Panc1 (cell line): Measurements from ENCODE around the gene SCUBE3. TPM values are rescaled to one million over a fixed set of nuclear protein-coding genes. Genes with fewer than 3 reads are reported as not detected.

Source experiments
- ATAC-seq: fragments of 200-7000 bp; cut with Tn5 transposase; 2 replicates; pipeline ENCODE4 v1.9.1; 2020; ENCODE audit warnings: mild to moderate bottlenecking, moderate library complexity
- BruUV-seq: library from RNA; stranded (reverse); fragments of 400-500 nt; replicated peaks from 2 replicates; lab custom pipeline; 2021; lab: Mats Ljungman, UMichigan
- CTCF ChIA-PET: fragments of 300-600 bp; sonication (Branson Sonifier 250); formaldehyde crosslinking; loops from one replicate; lab custom pipeline; 2022; ENCODE audit warnings: antibody characterized with exemption; lab: Charles Lee
- POLR2A ChIA-PET: fragments of 300-600 bp; sonication (Branson Sonifier 250); formaldehyde crosslinking; loops from one replicate; lab custom pipeline; 2022; ENCODE audit warnings: antibody characterized with exemption; lab: Charles Lee
- DNase-seq: peaks from one replicate; pipeline ENCODE4 v3.0.0-alpha.2; 2010; ENCODE audit warnings: low read depth, low spot score
- H3K27ac ChIP-seq: 2 replicates; pipeline ENCODE4 v1.5.1; 2011; ENCODE audit warnings: mild to moderate bottlenecking, low read length, inconsistent platforms
- H3K27me3 ChIP-seq: fragments of 200-500 bp; sonication (Bioruptor generic); 2 replicates; pipeline ENCODE4 v1.6.0; 2014; ENCODE audit warnings: low read length, inconsistent platforms; ENCODE audit not compliant: control insufficient read depth, insufficient read depth
- H3K36me3 ChIP-seq: fragments of 200-500 bp; sonication (Bioruptor generic); 2 replicates; pipeline ENCODE4 v1.5.1; 2014; ENCODE audit warnings: inconsistent platforms, mild to moderate bottlenecking, low read length, moderate library complexity; ENCODE audit not compliant: control insufficient read depth, insufficient read depth
- H3K4me1 ChIP-seq: 2 replicates; pipeline ENCODE4 v1.5.1; 2011; ENCODE audit warnings: inconsistent platforms, mild to moderate bottlenecking, low read length, moderate library complexity; ENCODE audit not compliant: control insufficient read depth, insufficient read depth
- H3K4me3 ChIP-seq, 2 experiments: 2 replicates each; pipeline ENCODE4 v1.5.1; 2011 to 2012; ENCODE audit warnings: low read depth in 2 of 2, low read length in 2 of 2, mild to moderate bottlenecking in 2 of 2, inconsistent platforms in 1 of 2, moderate library complexity in 1 of 2
- H3K9me3 ChIP-seq: fragments of 200-500 bp; sonication (Bioruptor generic); 2 replicates; pipeline ENCODE4 v1.5.1; 2014; ENCODE audit warnings: low read depth, mild to moderate bottlenecking, inconsistent platforms, low read length, moderate library complexity; ENCODE audit not compliant: control insufficient read depth, insufficient read depth
- POLR2AphosphoS5 ChIP-seq: IDR thresholded peaks from 2 replicates; pipeline ENCODE4 v1.6.1; 2012; ENCODE audit warnings: mild to moderate bottlenecking, low read depth, low read length, moderate library complexity
- SIN3A ChIP-seq: IDR thresholded peaks from 2 replicates; pipeline ENCODE4 v1.6.1; 2012; ENCODE audit warnings: low read depth, mild to moderate bottlenecking, low read length, moderate library complexity, borderline replicate concordance; ENCODE audit not compliant: insufficient read depth
- TCF7L2 ChIP-seq: IDR thresholded peaks from 2 replicates; pipeline ENCODE4 v1.6.1; 2011; ENCODE audit warnings: mild to moderate bottlenecking, low read depth, low read length, inconsistent platforms
- in situ Hi-C: cut with HindIII; loops from 2 replicates; pipeline ENCODE4 v1.10.0; 2016; ENCODE audit warnings: low sequenced_read_pairs, low pct_unique_long_range_greater_than_20kb
- intact Hi-C: fragments of 100-400 bp; cut with micrococcal nuclease; formaldehyde crosslinking; loops from one replicate; pipeline ENCODE4 v1.10.0; 2022; ENCODE audit not compliant: unreplicated experiment
- total RNA-seq: library from RNA; stranded (reverse); gene quantifications from one replicate; pipeline ENCODE4 v1.2.1, GENCODE V29; 2021; ENCODE audit not compliant: unreplicated experiment
- TF ChIP-seq, protein P1 (sequence below): fragments of 450-650 bp; IDR thresholded peaks from 2 replicates; pipeline ENCODE4 v1.5.1; 2017; ENCODE audit warnings: mild to moderate bottlenecking
- TF ChIP-seq, protein P2 (sequence below), 2 experiments: IDR thresholded peaks; 2 replicates each; pipeline ENCODE4 v1.6.1; 2011 to 2012; ENCODE audit warnings: low read depth in 2 of 2, control low read depth in 1 of 2, low read length in 1 of 2, mild to moderate bottlenecking in 1 of 2, moderate library complexity in 1 of 2; ENCODE audit not compliant: insufficient read depth in 1 of 2

Gene SCUBE3
- total RNA-seq, 1 experiment from 2014 or later = 1.6 TPM

DNA sequence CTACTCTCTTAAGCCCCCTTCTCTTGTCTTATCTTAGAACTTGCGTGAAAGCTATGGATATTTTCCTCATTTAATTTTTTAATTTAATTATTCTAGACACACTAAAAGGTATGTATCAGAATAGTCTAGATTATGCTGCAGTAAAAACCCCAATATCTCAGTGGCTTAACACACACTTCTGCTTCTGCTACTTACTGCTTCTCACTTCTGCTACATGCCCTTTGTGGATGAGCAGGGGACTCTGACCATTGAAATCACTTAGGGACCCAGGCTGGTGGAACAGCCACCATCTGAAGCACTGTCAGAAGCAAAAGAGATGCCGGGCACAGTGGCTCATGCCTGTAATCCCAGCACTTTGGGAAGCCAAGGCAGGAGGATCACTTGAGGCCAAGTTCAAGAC is 27.2 kb upstream of the SCUBE3 start:
- CTCF ChIA-PET = interaction anchor here (0.5 kb wide), 1 partner anchor 96 kb away, joined by 3 read pairs; no protein-coding TSS in a partner anchor

DNA sequence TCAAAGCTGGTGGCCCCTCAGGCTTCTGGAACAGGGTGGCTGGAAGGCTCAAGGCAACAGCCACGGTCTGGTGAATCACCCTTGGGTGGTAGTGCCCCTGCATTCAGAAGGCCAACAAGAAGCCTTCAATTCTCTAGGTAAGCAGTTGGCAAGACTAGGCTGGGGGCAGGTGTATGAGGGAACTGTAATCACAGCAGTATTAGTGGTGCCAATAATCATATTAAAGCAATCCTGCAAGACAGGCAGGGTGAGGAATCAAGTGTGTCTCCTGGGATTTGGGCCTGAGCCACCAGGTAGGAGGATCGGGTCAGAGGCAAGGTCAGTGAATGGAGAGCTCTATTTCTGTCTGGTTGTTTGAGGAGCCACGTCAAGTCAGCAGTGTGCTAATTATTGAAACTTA is 24.9 kb upstream of the SCUBE3 start:
- Histone ChIP-seq H3K27ac (no peak overlapping the region), H3K4me1 (peaks cover 6% of the 10 kb centered on the region; the same call in 1 of the 2 replicates), H3K9me3 (no peaks in the 10 kb centered on the region), H3K36me3 (no peaks in the 10 kb centered on the region), H3K27me3 (no peaks in the 10 kb centered on the region), H3K4me3 (no peak overlapping the region)
- BruUV-seq = no TSS peak
- no peak for DNase-seq
- ATAC-seq = no peak
- POLR2A ChIA-PET = no interaction called here
- intact Hi-C loops = no loop called here
- in situ Hi-C loops = no loop called here
- no peak for TF ChIP-seq TCF7L2
- no peak for TF ChIP-seq POLR2AphosphoS5
- TF ChIP-seq, protein P1, sequence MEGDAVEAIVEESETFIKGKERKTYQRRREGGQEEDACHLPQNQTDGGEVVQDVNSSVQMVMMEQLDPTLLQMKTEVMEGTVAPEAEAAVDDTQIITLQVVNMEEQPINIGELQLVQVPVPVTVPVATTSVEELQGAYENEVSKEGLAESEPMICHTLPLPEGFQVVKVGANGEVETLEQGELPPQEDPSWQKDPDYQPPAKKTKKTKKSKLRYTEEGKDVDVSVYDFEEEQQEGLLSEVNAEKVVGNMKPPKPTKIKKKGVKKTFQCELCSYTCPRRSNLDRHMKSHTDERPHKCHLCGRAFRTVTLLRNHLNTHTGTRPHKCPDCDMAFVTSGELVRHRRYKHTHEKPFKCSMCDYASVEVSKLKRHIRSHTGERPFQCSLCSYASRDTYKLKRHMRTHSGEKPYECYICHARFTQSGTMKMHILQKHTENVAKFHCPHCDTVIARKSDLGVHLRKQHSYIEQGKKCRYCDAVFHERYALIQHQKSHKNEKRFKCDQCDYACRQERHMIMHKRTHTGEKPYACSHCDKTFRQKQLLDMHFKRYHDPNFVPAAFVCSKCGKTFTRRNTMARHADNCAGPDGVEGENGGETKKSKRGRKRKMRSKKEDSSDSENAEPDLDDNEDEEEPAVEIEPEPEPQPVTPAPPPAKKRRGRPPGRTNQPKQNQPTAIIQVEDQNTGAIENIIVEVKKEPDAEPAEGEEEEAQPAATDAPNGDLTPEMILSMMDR = no peak
- TF ChIP-seq, protein P2, sequence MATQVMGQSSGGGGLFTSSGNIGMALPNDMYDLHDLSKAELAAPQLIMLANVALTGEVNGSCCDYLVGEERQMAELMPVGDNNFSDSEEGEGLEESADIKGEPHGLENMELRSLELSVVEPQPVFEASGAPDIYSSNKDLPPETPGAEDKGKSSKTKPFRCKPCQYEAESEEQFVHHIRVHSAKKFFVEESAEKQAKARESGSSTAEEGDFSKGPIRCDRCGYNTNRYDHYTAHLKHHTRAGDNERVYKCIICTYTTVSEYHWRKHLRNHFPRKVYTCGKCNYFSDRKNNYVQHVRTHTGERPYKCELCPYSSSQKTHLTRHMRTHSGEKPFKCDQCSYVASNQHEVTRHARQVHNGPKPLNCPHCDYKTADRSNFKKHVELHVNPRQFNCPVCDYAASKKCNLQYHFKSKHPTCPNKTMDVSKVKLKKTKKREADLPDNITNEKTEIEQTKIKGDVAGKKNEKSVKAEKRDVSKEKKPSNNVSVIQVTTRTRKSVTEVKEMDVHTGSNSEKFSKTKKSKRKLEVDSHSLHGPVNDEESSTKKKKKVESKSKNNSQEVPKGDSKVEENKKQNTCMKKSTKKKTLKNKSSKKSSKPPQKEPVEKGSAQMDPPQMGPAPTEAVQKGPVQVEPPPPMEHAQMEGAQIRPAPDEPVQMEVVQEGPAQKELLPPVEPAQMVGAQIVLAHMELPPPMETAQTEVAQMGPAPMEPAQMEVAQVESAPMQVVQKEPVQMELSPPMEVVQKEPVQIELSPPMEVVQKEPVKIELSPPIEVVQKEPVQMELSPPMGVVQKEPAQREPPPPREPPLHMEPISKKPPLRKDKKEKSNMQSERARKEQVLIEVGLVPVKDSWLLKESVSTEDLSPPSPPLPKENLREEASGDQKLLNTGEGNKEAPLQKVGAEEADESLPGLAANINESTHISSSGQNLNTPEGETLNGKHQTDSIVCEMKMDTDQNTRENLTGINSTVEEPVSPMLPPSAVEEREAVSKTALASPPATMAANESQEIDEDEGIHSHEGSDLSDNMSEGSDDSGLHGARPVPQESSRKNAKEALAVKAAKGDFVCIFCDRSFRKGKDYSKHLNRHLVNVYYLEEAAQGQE (IDR thresholded peaks at IDR 0.05; ENCODE audit: insufficient read depth in 1 of 2, low read depth in 2 of 2, low read length in 1 of 2) = no peak
- TF ChIP-seq SIN3A = no peak
- CTCF ChIA-PET = no interaction called here

More for the DNA sequence above, 27.2 kb upstream of the SCUBE3 start:
- H3K9me3 ChIP-seq = no peaks in the 10 kb centered on the region
- no peak for TF ChIP-seq SIN3A
- TF ChIP-seq POLR2AphosphoS5 = no peak
- TF ChIP-seq TCF7L2 = no peak
- TF ChIP-seq, protein P2 (IDR thresholded peaks at IDR 0.05; ENCODE audit: insufficient read depth in 1 of 2, low read depth in 2 of 2, low read length in 1 of 2) = no peak
- TF ChIP-seq, protein P1 = no peak
- POLR2A ChIA-PET = no interaction called here
- DNase-seq (no peak), ATAC-seq (no peak)
- H3K4me3 ChIP-seq = no peak overlapping the region
- no peaks in the 10 kb centered on the region for H3K36me3 ChIP-seq
- H3K27ac ChIP-seq = no peak overlapping the region
- in situ Hi-C loops = no loop called here
- no TSS peak for BruUV-seq
- peaks cover 8% of the 10 kb centered on the region for H3K4me1 ChIP-seq
- H3K27me3 ChIP-seq = no peaks in the 10 kb centered on the region
- intact Hi-C loops = no loop called here
